ENCODE measurements around the gene RAE1. TPM values are rescaled to one million over a fixed set of nuclear protein-coding genes. Genes with fewer than 3 reads are reported as not detected.
A peak's percentile ranks its signal among the peaks of the same experiment; 100 is the strongest.

Gene RAE1
- total RNA-seq, 1 experiment from 2014 or later = 53.1 TPM

- Histone ChIP-seq H3K27me3 (ENCODE audit: insufficient read depth, low read length) (no peaks in the 10 kb centered on the region), H3K23ac (ENCODE audit: insufficient read length, low read depth, low read length) (no peak overlapping the region), H2AFZ (ENCODE audit: low read length) (no peak overlapping the region), H2BK12ac (ENCODE audit: insufficient read length, low read depth, low read length) (no peak overlapping the region), H4K5ac (ENCODE audit: insufficient read length, low read depth, low read length) (no peak overlapping the region), H3K9ac (ENCODE audit: extremely low read depth, insufficient read length, low read length) (peak overlapping the region; percentile 27), H2AK5ac (ENCODE audit: insufficient read length, low read length) (no peak overlapping the region), H2BK5ac (ENCODE audit: insufficient read length, low read length) (no peak overlapping the region), H3K4me1 (ENCODE audit: insufficient read depth, low read length) (no peaks in the 10 kb centered on the region), H3K56ac (ENCODE audit: insufficient read length, low read depth, low read length) (no peak overlapping the region), H2BK15ac (ENCODE audit: low read depth, low read length) (no peak overlapping the region), H3K27ac (ENCODE audit: insufficient read length, low read depth, low read length) (no peak overlapping the region), H4K8ac (replicated peaks; ENCODE audit: insufficient read length, low read depth, low read length) (no peak overlapping the region), H3K79me1 (ENCODE audit: insufficient read depth, low read depth, low read length, poor library complexity, severe bottlenecking) (no peaks in the 10 kb centered on the region), H3K14ac (ENCODE audit: insufficient read depth, low read length) (no peak overlapping the region), H4K20me1 (ENCODE audit: control insufficient read depth, insufficient read depth, insufficient read length) (no peaks in the 10 kb centered on the region), H2BK20ac (ENCODE audit: low read depth, low read length, poor library complexity, severe bottlenecking) (no peak overlapping the region), H3K4ac (ENCODE audit: low read depth, low read length) (no peak overlapping the region), H4K91ac (ENCODE audit: insufficient read length, low read depth, low read length) (no peak overlapping the region), H3K4me2 (ENCODE audit: insufficient read depth, insufficient read length, low read length) (no peak overlapping the region), H3K9me3 (ENCODE audit: control insufficient read depth, low read depth, low read length) (no peaks in the 10 kb centered on the region), H3K18ac (ENCODE audit: insufficient read length, low read depth, low read length) (no peak overlapping the region), H3K23me2 (ENCODE audit: insufficient read length, low read depth, low read length, poor library complexity, severe bottlenecking) (no peaks in the 10 kb centered on the region), H3K79me2 (ENCODE audit: insufficient read depth, low read length) (no peaks in the 10 kb centered on the region), H2BK120ac (ENCODE audit: low read depth, low read length, poor library complexity, severe bottlenecking) (no peak overlapping the region), H3T11ph (ENCODE audit: low read length) (no peak overlapping the region)
- no peak overlapping the region; a peak in 1 of 5 replicates for H3K4me3 Mint-ChIP-seq
- peaks cover 9 to 10% of the 10 kb centered on the region in 2 experiments for H3K4me1 Mint-ChIP-seq
- WGBS (ENCODE audit: extremely low coverage, insufficient read length, low lambda C conversion rate) = no CpG with 5 or more reads among the region's 12 CpGs
- H3K36me3 Mint-ChIP-seq (ENCODE audit: insufficient read depth in 1 of 3, low read depth in 3 of 3) = peaks cover 62 to 96% (median 93%) of the 10 kb centered on the region in 3 experiments
- no peaks in the 10 kb centered on the region for H3K27me3 Mint-ChIP-seq (ENCODE audit: low read depth)
- DNase-seq = no peak
- H3K9me3 Mint-ChIP-seq = no peaks in the 10 kb centered on the region
- peak overlapping the region; percentile 37 to 90 (median 81); a peak in 4 of 7 replicates for H3K27ac Mint-ChIP-seq
- no peak for TF ChIP-seq CTCF (conservative IDR thresholded peaks at IDR 0.05)
Measured at GRCh38 chr20:57374343-57374930, 23.4 kb downstream of the RAE1 start.
